Body of pancreas (tissue), 4 donors: ENCODE results near the gene GGA2.

Source experiments
- CTCF ChIP-seq, 7 experiments: fragments of 450-650 bp in 4 of 7; fragments of 200-600 bp in 3 of 7; sonication (generic) in 3 of 7; IDR thresholded peaks; one replicate each; pipeline ENCODE4 v1.5.1; 2016 to 2019; ENCODE audit warnings: antibody characterized with exemption in 7 of 7
- POLR2A ChIP-seq, 3 donors: fragments of 450-650 bp; IDR thresholded peaks; one replicate each; pipeline ENCODE4 v1.6.1; 2016; ENCODE audit warnings: antibody characterized with exemption in 3 of 3, mild to moderate bottlenecking in 2 of 3

- TF ChIP-seq POLR2A (IDR thresholded peaks at IDR 0.05) = no peak
- TF ChIP-seq CTCF (IDR thresholded peaks at IDR 0.05) = no peak
Measured at GRCh38 chr16:23485257-23485614, 25.1 kb downstream of the GGA2 start.
